ENCODE measurements around the gene ZNF787.

DNA sequence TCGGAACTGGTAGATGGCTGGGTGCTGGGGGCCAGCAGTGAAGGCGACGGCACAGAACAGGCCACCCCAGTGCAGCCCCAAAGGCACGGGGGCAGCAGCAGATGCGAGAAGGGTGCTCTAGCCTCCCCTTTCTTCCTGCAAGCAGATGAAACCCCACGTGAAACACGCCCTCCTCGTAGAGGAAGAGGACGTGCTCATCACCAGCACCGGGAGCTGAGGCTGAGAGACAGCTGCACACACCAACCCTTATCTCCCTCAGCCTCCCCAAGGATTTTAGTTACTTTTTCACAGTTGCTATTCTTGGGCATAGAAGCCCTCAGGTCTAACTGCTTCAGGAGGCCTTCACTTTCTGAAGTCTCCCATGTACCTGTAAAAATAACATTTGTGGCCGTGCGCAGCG lies 11.9 kb downstream of the ZNF787 start:
- TF ChIP-seq POLR2AphosphoS5 (IDR thresholded peaks at IDR 0.05) (no peak), POLR2A (IDR thresholded peaks at IDR 0.05) (no peak)
